Keratinocyte (primary cell): Measurements from ENCODE around the gene TNFSF10. TPM values are rescaled to one million over a fixed set of nuclear protein-coding genes. Genes with fewer than 3 reads are reported as not detected.

Experiments used
- DNase-seq: peaks from one replicate; pipeline ENCODE4 v3.0.0-alpha.2; 2011; ENCODE audit warnings: low read depth, missing footprints, low spot score
- FAIRE-seq: peaks from 2 replicates; lab custom pipeline; 2011; peaks lifted over from hg19 to GRCh38; lab: Jason Lieb, UNC
- H2AFZ ChIP-seq: 2 replicates; pipeline ENCODE4 v1.6.0; 2012; ENCODE audit warnings: low read length, control low read depth, inconsistent platforms; ENCODE audit not compliant: control insufficient read depth
- H3K27ac ChIP-seq: 2 replicates; pipeline ENCODE4 v1.5.1; 2011; ENCODE audit warnings: low read length; ENCODE audit not compliant: control insufficient read depth, insufficient read depth
- H3K27me3 ChIP-seq: 3 replicates; pipeline ENCODE4 v1.6.0; 2011; ENCODE audit warnings: low read length; ENCODE audit not compliant: control insufficient read depth, insufficient read depth; ENCODE audit errors: extremely low read depth
- H3K36me3 ChIP-seq, 2 experiments: 2 replicates in 1 of 2; 3 replicates in 1 of 2; pipeline ENCODE4 v1.5.1; 2011; ENCODE audit warnings: low read length in 2 of 2, mild to moderate bottlenecking in 1 of 2; ENCODE audit not compliant: control insufficient read depth in 2 of 2, insufficient read depth in 2 of 2; ENCODE audit errors: extremely low read depth in 1 of 2
- H3K4me1 ChIP-seq: 3 replicates; pipeline ENCODE4 v1.5.1; 2011; ENCODE audit warnings: low read length; ENCODE audit not compliant: control insufficient read depth, insufficient read depth; ENCODE audit errors: extremely low read depth
- H3K4me2 ChIP-seq: 3 replicates; pipeline ENCODE4 v1.6.0; 2011; ENCODE audit warnings: low read depth, low read length; ENCODE audit not compliant: control insufficient read depth, insufficient read depth; ENCODE audit errors: extremely low read depth
- H3K4me3 ChIP-seq, 3 experiments: fragments of 200-600 bp in 1 of 3; sonication (generic) in 1 of 3; 2 replicates in 2 of 3; 3 replicates in 1 of 3; pipeline ENCODE4 v1.5.1; 2011 to 2016; ENCODE audit warnings: low read length in 3 of 3, mild to moderate bottlenecking in 3 of 3, control low read depth in 2 of 3, inconsistent platforms in 1 of 3, low read depth in 1 of 3, mixed read lengths in 1 of 3, mixed run types in 1 of 3, moderate library complexity in 1 of 3; ENCODE audit not compliant: control insufficient read depth in 2 of 3, insufficient read depth in 2 of 3; ENCODE audit errors: extremely low read depth in 1 of 3
- H3K79me2 ChIP-seq: 2 replicates; pipeline ENCODE4 v1.6.0; 2012; ENCODE audit warnings: low read length; ENCODE audit not compliant: control insufficient read depth, insufficient read depth
- H3K9ac ChIP-seq: 3 replicates; pipeline ENCODE4 v1.6.0; 2011; ENCODE audit warnings: low read length; ENCODE audit not compliant: control insufficient read depth, insufficient read depth; ENCODE audit errors: extremely low read depth
- H3K9me1 ChIP-seq: 3 replicates; pipeline ENCODE4 v1.6.0; 2011; ENCODE audit warnings: low read length; ENCODE audit not compliant: control insufficient read depth, insufficient read depth; ENCODE audit errors: extremely low read depth
- H3K9me3 ChIP-seq: 2 replicates; pipeline ENCODE4 v1.5.1; 2012; ENCODE audit warnings: low read depth, low read length; ENCODE audit not compliant: control insufficient read depth
- H4K20me1 ChIP-seq: 3 replicates; pipeline ENCODE4 v1.6.0; 2011; ENCODE audit warnings: low read length; ENCODE audit not compliant: control insufficient read depth, insufficient read depth; ENCODE audit errors: extremely low read depth
- EZH2 ChIP-seq: IDR thresholded peaks from one replicate; pipeline ENCODE4 v1.6.1; 2012; ENCODE audit warnings: inconsistent platforms, mild to moderate bottlenecking, low read length, moderate library complexity
- dilution Hi-C: fragments of 300-500 bp; cut with MboI; formaldehyde crosslinking; loops from one replicate; pipeline ENCODE4 v1.7.0; 2020; ENCODE audit warnings: low sequenced_read_pairs; ENCODE audit not compliant: extremely low pct_ligation_motif_present
- polyA plus RNA-seq, 5 experiments: library from polyadenylated mRNA; depleted of rRNA in 3 of 5; stranded (reverse) in 3 of 5; stranded (forward) in 1 of 5; unstranded in 1 of 5; fragments of >200 nt; gene quantifications; 1 replicate in 1 of 5; 2 replicates in 3 of 5; 3 replicates in 1 of 5; pipeline versions ENCODE4 v1.2.1 to v1.2.3, GENCODE V29; 2011 to 2012; ENCODE audit warnings: missing spikeins in 2 of 5, low read depth in 1 of 5, low replicate concordance in 1 of 5
- TF ChIP-seq, protein P1 (sequence below), 3 experiments: IDR thresholded peaks in 1 of 3; conservative IDR thresholded peaks in 1 of 3; optimal IDR thresholded peaks in 1 of 3; 2 replicates in 2 of 3; 3 replicates in 1 of 3; pipeline versions ENCODE3 to v1.5.1; 2011; ENCODE audit warnings: low read length in 3 of 3, mild to moderate bottlenecking in 3 of 3, moderate library complexity in 2 of 3, control low read depth in 1 of 3, inconsistent platforms in 1 of 3; ENCODE audit not compliant: insufficient read depth in 2 of 3; ENCODE audit errors: extremely low read depth in 1 of 3

The TNFSF10 gene
- polyA plus RNA-seq, 1 donor (not counting 4 experiments of a cell fraction or from before 2014, with no cell fraction given) = 21.7 TPM

DNA sequence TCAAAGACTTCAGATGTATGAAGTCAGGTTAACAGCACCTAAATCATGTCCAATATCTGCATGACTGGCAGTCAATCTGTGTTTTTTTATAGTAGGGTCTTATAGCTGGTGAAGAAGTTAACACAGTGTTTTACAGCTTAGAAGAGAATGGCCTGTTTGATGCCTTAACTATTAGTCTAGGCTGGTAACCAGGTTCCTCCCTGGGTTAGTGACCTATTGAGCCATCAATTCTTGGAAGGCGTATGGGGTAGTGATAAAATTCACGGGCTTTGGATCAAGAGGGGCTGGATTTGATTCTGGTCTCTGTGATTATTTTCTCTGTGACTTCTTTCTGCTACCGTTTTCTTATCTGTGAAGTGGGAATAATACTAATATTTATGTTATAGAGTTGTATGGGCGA, 16.0 kb upstream of the TNFSF10 start:
- Histone ChIP-seq H2AFZ (no peak overlapping the region), H3K27ac (no peak overlapping the region), H3K79me2 (no peaks in the 10 kb centered on the region), H3K27me3 (no peaks in the 10 kb centered on the region), H3K4me1 (peaks cover 20% of the 10 kb centered on the region), H3K9me3 (no peaks in the 10 kb centered on the region), H3K36me3 (no peaks in the 10 kb centered on the region), H3K9ac (no peak overlapping the region), H3K9me1 (no peaks in the 10 kb centered on the region), H4K20me1 (no peaks in the 10 kb centered on the region), H3K4me2 (no peak overlapping the region), H3K4me3 (no peak overlapping the region)
- dilution Hi-C loops = no loop called here
- no peak for TF ChIP-seq EZH2
- TF ChIP-seq, protein P1, sequence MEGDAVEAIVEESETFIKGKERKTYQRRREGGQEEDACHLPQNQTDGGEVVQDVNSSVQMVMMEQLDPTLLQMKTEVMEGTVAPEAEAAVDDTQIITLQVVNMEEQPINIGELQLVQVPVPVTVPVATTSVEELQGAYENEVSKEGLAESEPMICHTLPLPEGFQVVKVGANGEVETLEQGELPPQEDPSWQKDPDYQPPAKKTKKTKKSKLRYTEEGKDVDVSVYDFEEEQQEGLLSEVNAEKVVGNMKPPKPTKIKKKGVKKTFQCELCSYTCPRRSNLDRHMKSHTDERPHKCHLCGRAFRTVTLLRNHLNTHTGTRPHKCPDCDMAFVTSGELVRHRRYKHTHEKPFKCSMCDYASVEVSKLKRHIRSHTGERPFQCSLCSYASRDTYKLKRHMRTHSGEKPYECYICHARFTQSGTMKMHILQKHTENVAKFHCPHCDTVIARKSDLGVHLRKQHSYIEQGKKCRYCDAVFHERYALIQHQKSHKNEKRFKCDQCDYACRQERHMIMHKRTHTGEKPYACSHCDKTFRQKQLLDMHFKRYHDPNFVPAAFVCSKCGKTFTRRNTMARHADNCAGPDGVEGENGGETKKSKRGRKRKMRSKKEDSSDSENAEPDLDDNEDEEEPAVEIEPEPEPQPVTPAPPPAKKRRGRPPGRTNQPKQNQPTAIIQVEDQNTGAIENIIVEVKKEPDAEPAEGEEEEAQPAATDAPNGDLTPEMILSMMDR (optimal IDR thresholded peaks at IDR 0.05 in 1 of 3, IDR thresholded peaks at IDR 0.05 in 1 of 3, conservative IDR thresholded peaks at IDR 0.05 in 1 of 3; ENCODE audit: extremely low read depth in 1 of 3, insufficient read depth in 2 of 3, low read length in 3 of 3) = no peak
- DNase-seq = no peak
- no peak for FAIRE-seq

DNA sequence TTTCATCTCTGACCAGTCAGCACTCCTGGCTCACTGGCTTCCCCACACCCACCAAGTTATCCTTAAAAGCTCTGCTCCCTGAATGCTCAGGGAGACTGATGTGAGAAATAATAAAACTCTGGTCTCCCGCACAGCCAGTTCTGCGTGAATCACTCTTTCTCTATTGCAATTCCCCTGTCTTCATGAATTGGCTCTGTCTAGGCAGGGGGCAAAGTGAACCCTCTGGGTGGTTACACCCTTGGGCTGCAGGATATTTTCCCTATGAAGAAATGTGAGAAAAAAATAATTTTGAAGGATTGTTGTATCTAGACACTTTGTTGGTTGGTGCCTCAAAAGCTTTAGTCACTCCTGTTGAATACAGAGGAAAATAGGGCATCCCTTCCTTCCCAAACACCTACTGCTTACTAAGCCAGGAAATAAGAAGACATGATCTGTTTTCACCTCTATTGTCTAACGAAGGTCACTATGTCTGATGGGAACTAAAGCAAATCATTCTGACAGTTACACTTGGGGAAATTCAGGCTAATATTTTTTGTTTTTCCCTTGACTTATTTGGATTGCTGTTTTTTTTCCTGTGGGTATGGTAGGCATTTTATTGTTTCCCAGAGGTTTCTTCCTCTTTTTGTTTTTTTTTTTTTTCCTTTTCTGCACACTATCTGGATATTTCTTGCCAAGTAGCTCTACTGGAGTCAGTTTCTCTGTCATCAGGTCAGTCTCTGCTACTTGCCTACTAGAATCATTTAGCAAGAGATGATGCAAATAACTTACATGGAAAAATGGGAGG, 15.3 kb upstream of the TNFSF10 start:
- H3K27ac ChIP-seq = no peak overlapping the region
- no peaks in the 10 kb centered on the region for H3K79me2 ChIP-seq
- H3K36me3 ChIP-seq = no peaks in the 10 kb centered on the region
- no peak overlapping the region for H3K9ac ChIP-seq
- TF ChIP-seq, protein P1 (optimal IDR thresholded peaks at IDR 0.05 in 1 of 3, IDR thresholded peaks at IDR 0.05 in 1 of 3, conservative IDR thresholded peaks at IDR 0.05 in 1 of 3; ENCODE audit: extremely low read depth in 1 of 3, insufficient read depth in 2 of 3, low read length in 3 of 3) = no peak
- TF ChIP-seq EZH2 = no peak
- peaks cover 20% of the 10 kb centered on the region for H3K4me1 ChIP-seq
- no peak overlapping the region for H3K4me3 ChIP-seq
- FAIRE-seq (peak; percentile 43), DNase-seq (no peak)
- no peaks in the 10 kb centered on the region for H3K27me3 ChIP-seq
- H3K4me2 ChIP-seq = no peak overlapping the region
- dilution Hi-C loops = no loop called here
- H3K9me3 ChIP-seq = no peaks in the 10 kb centered on the region
- no peak overlapping the region for H2AFZ ChIP-seq
- H4K20me1 ChIP-seq = no peaks in the 10 kb centered on the region
- H3K9me1 ChIP-seq = no peaks in the 10 kb centered on the region
